H9 (cell line): Measurements from ENCODE around the gene MAST4. TPM values are rescaled to one million over a fixed set of nuclear protein-coding genes. Genes with fewer than 3 reads are reported as not detected.

ENCODE experiments used
- DNase-seq: peaks from one replicate; pipeline ENCODE4 v3.0.0-alpha.2; 2017
- H2AFZ ChIP-seq: one replicate; pipeline ENCODE4 v1.6.1; 2013; ENCODE audit warnings: mild to moderate bottlenecking, low read length, control low read depth, moderate library complexity
- H2AK5ac ChIP-seq: 2 replicates; pipeline ENCODE4 v1.6.1; 2013; ENCODE audit warnings: low read length, control low read depth, mixed read lengths; ENCODE audit not compliant: insufficient read length
- H2BK120ac ChIP-seq: one replicate; pipeline ENCODE4 v1.6.1; 2013; ENCODE audit warnings: low read depth, mild to moderate bottlenecking, low read length, control low read depth, inconsistent platforms; ENCODE audit not compliant: poor library complexity, severe bottlenecking
- H2BK12ac ChIP-seq: 2 replicates; pipeline ENCODE4 v1.6.1; 2013; ENCODE audit warnings: low read length, control low read depth, mixed read lengths, low read depth; ENCODE audit not compliant: insufficient read length
- H2BK15ac ChIP-seq: 2 replicates; pipeline ENCODE4 v1.6.1; 2013; ENCODE audit warnings: low read depth, low read length, control low read depth
- H2BK20ac ChIP-seq: one replicate; pipeline ENCODE4 v1.6.1; 2013; ENCODE audit warnings: low read depth, mild to moderate bottlenecking, low read length, control low read depth, inconsistent platforms; ENCODE audit not compliant: poor library complexity, severe bottlenecking
- H2BK5ac ChIP-seq: 2 replicates; pipeline ENCODE4 v1.6.1; 2013; ENCODE audit warnings: low read length, control low read depth, mixed read lengths; ENCODE audit not compliant: insufficient read length
- H3K14ac ChIP-seq: 2 replicates; pipeline ENCODE4 v1.6.1; 2013; ENCODE audit warnings: low read length, control low read depth; ENCODE audit not compliant: insufficient read depth
- H3K18ac ChIP-seq: 2 replicates; pipeline ENCODE4 v1.6.1; 2013; ENCODE audit warnings: low read depth, mild to moderate bottlenecking, mixed read lengths, low read length, control low read depth; ENCODE audit not compliant: insufficient read length
- H3K23ac ChIP-seq: 2 replicates; pipeline ENCODE4 v1.6.1; 2013; ENCODE audit warnings: low read length, control low read depth, mixed read lengths, low read depth; ENCODE audit not compliant: insufficient read length
- H3K23me2 ChIP-seq: 2 replicates; pipeline ENCODE4 v1.6.1; 2013; ENCODE audit warnings: low read depth, mild to moderate bottlenecking, mixed read lengths, low read length, control low read depth; ENCODE audit not compliant: insufficient read length, poor library complexity, severe bottlenecking
- H3K27ac ChIP-seq: 2 replicates; pipeline ENCODE4 v1.5.1; 2013; ENCODE audit warnings: low read length, control low read depth, mixed read lengths, low read depth; ENCODE audit not compliant: insufficient read length
- H3K27me3 ChIP-seq: 2 replicates; pipeline ENCODE4 v1.6.1; 2013; ENCODE audit warnings: low read length, control low read depth, inconsistent platforms; ENCODE audit not compliant: insufficient read depth
- H3K4ac ChIP-seq: 2 replicates; pipeline ENCODE4 v1.6.1; 2013; ENCODE audit warnings: low read depth, mild to moderate bottlenecking, control low read depth, inconsistent platforms, low read length, moderate library complexity
- H3K4me1 ChIP-seq: 2 replicates; pipeline ENCODE4 v1.6.1; 2013; ENCODE audit warnings: low read length, control low read depth, inconsistent platforms; ENCODE audit not compliant: insufficient read depth
- H3K4me2 ChIP-seq: 2 replicates; pipeline ENCODE4 v1.6.1; 2013; ENCODE audit warnings: low read length, control low read depth, mixed read lengths; ENCODE audit not compliant: insufficient read length, insufficient read depth
- H3K56ac ChIP-seq: 2 replicates; pipeline ENCODE4 v1.6.1; 2013; ENCODE audit warnings: low read depth, mild to moderate bottlenecking, mixed read lengths, low read length, control low read depth; ENCODE audit not compliant: insufficient read length
- H3K79me1 ChIP-seq: 2 replicates; pipeline ENCODE4 v1.6.1; 2013; ENCODE audit warnings: low read depth, mild to moderate bottlenecking, moderate library complexity, low read length, control low read depth, inconsistent platforms; ENCODE audit not compliant: insufficient read depth, poor library complexity, severe bottlenecking
- H3K79me2 ChIP-seq: 2 replicates; pipeline ENCODE4 v1.6.1; 2013; ENCODE audit warnings: low read length, control low read depth, inconsistent platforms; ENCODE audit not compliant: insufficient read depth
- H3K9ac ChIP-seq: 2 replicates; pipeline ENCODE4 v1.6.1; 2013; ENCODE audit warnings: low read length, control low read depth, mixed read lengths; ENCODE audit not compliant: insufficient read length; ENCODE audit errors: extremely low read depth
- H3K9me3 ChIP-seq: one replicate; pipeline ENCODE4 v1.6.1; 2013; ENCODE audit warnings: low read depth, low read length, inconsistent platforms; ENCODE audit not compliant: control insufficient read depth
- H3T11ph ChIP-seq: one replicate; pipeline ENCODE4 v1.6.1; 2013; ENCODE audit warnings: mild to moderate bottlenecking, low read length, control low read depth, inconsistent platforms
- H4K20me1 ChIP-seq: one replicate; pipeline ENCODE4 v1.6.1; 2013; ENCODE audit not compliant: control insufficient read depth, insufficient read length, insufficient read depth
- H4K5ac ChIP-seq: 2 replicates; pipeline ENCODE4 v1.6.1; 2013; ENCODE audit warnings: low read depth, mild to moderate bottlenecking, mixed read lengths, low read length, control low read depth; ENCODE audit not compliant: insufficient read length
- H4K8ac ChIP-seq: replicated peaks from 2 replicates; pipeline ENCODE4 v1.6.1; 2013; ENCODE audit warnings: low read length, control low read depth, mixed read lengths, low read depth; ENCODE audit not compliant: insufficient read length
- H4K91ac ChIP-seq: 2 replicates; pipeline ENCODE4 v1.6.1; 2013; ENCODE audit warnings: low read depth, mild to moderate bottlenecking, moderate library complexity, mixed read lengths, low read length, control low read depth; ENCODE audit not compliant: insufficient read length
- H3K27ac Mint-ChIP-seq, 3 experiments: 2 replicates in 2 of 3; 3 replicates in 1 of 3; pipeline ENCODE4 v1.8.0; 2020 to 2021; ENCODE audit warnings: mixed read lengths in 3 of 3, mild to moderate bottlenecking in 1 of 3, moderate library complexity in 1 of 3
- H3K27me3 Mint-ChIP-seq: 2 replicates; pipeline ENCODE4 v1.8.0; 2021; ENCODE audit warnings: low read depth, mild to moderate bottlenecking, moderate library complexity, mixed read lengths
- H3K36me3 Mint-ChIP-seq, 3 experiments: 2 replicates in 2 of 3; 3 replicates in 1 of 3; pipeline ENCODE4 v1.8.0; 2020 to 2021; ENCODE audit warnings: low read depth in 3 of 3, mixed read lengths in 3 of 3; ENCODE audit not compliant: insufficient read depth in 1 of 3
- H3K4me1 Mint-ChIP-seq, 2 experiments: 2 replicates each; pipeline ENCODE4 v1.8.0; 2020; ENCODE audit warnings: mixed read lengths in 2 of 2
- H3K4me3 Mint-ChIP-seq, 2 experiments: 2 replicates in 1 of 2; 3 replicates in 1 of 2; pipeline ENCODE4 v1.8.0; 2020 to 2021; ENCODE audit warnings: mild to moderate bottlenecking in 2 of 2, mixed read lengths in 2 of 2, moderate library complexity in 1 of 2
- H3K9me3 Mint-ChIP-seq, 2 experiments: 2 replicates in 1 of 2; 3 replicates in 1 of 2; pipeline ENCODE4 v1.8.0; 2020; ENCODE audit warnings: mild to moderate bottlenecking in 2 of 2, mixed read lengths in 2 of 2, moderate library complexity in 1 of 2
- CTCF ChIP-seq: fragments of 200-600 bp; sonication (generic); conservative IDR thresholded peaks from 3 replicates; pipeline ENCODE4 v1.8.0; 2021; ENCODE audit warnings: antibody characterized with exemption, mild to moderate bottlenecking
- total RNA-seq: library from RNA; stranded (reverse); gene quantifications from 2 replicates; pipeline ENCODE4 v1.2.1, GENCODE V29; 2021

MAST4 gene
- total RNA-seq, 1 experiment from 2014 or later = 3.7 TPM

GRCh38 chr5:67141644-67142043 is 545.5 kb downstream of the MAST4 start:
- no peaks in the 10 kb centered on the region for H3K27me3 ChIP-seq
- no peaks in the 10 kb centered on the region for H3K79me1 ChIP-seq
- no peak overlapping the region for H3K27ac Mint-ChIP-seq
- no peaks in the 10 kb centered on the region for H3K27me3 Mint-ChIP-seq
- H3K4me3 Mint-ChIP-seq = no peak overlapping the region
- DNase-seq = no peak
- H2BK120ac ChIP-seq = no peak overlapping the region
- H3K18ac ChIP-seq = no peak overlapping the region
- H2BK12ac ChIP-seq = no peak overlapping the region
- no peak overlapping the region for H2BK20ac ChIP-seq
- no peak overlapping the region for H3K4me2 ChIP-seq
- no peak overlapping the region for H4K8ac ChIP-seq
- peaks cover 0 to 5% (median 4%) of the 10 kb centered on the region in 3 experiments; a peak in 3 of 7 replicates for H3K36me3 Mint-ChIP-seq
- H3K4me1 ChIP-seq = no peaks in the 10 kb centered on the region
- H4K91ac ChIP-seq = no peak overlapping the region
- TF ChIP-seq CTCF = no peak
- H3K79me2 ChIP-seq = no peaks in the 10 kb centered on the region
- no peak overlapping the region for H2AFZ ChIP-seq
- no peaks in the 10 kb centered on the region for H3K9me3 ChIP-seq
- no peak overlapping the region for H2BK15ac ChIP-seq
- H3K27ac ChIP-seq = no peak overlapping the region
- H3K9me3 Mint-ChIP-seq = no peaks in the 10 kb centered on the region
- H3T11ph ChIP-seq = no peak overlapping the region
- H3K9ac ChIP-seq = no peak overlapping the region
- H3K56ac ChIP-seq = no peak overlapping the region
- no peak overlapping the region for H3K23ac ChIP-seq
- H4K5ac ChIP-seq = no peak overlapping the region
- no peak overlapping the region for H3K14ac ChIP-seq
- no peak overlapping the region for H3K4ac ChIP-seq
- H4K20me1 ChIP-seq = no peaks in the 10 kb centered on the region
- H2AK5ac ChIP-seq = no peak overlapping the region
- no peak overlapping the region for H2BK5ac ChIP-seq
- no peaks in the 10 kb centered on the region for H3K4me1 Mint-ChIP-seq
- H3K23me2 ChIP-seq = no peaks in the 10 kb centered on the region
